HPDE6-E6E7 (cell line): ENCODE data around the gene TRIP12.
A peak's percentile ranks its signal among the peaks of the same experiment; 100 is the strongest.
"Not testable (repeated sequence)": the region's sequence is repeated elsewhere in the genome, so short reads cannot be mapped to it uniquely, and the experiment has no call there.

Source experiments
- DNase-seq: peaks from one replicate; pipeline ENCODE4 v3.0.0; 2011; ENCODE audit warnings: missing footprints; ENCODE audit errors: extremely low spot score

The TRIP12 gene

GRCh38 chr2:229921892-229922448 lies at the start of gene TRIP12:
Gene TRIP12, minus strand, starts transcription at chr2:229922009. Its CDS starts 41,930 bp downstream, at chr2:229880079.
- DNase-seq, result peak; percentile 82

DNA sequence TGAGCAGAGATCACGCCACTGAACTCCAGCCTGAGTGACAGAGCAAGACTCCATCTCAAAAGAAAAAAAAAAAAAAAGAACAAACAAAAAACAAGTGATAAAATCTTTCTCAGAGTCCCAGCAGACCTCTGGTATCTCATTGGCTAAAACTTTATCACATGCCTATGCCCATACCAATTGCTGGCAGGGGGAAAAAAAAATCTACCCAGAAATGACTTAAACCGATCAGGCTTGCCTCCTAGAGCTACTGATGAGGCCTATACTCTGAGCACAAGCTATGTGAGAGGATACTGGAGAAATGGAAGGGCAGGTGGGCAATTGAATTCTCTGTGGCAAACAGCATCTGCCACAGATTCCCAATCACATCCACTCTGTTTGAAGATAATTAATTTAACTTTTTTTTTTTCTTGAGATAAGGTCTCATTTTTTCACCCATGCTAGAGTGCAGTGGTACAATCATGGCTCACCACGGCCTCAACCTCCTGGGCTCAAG lies 49.5 kb upstream of the TRIP12 start:
- DNase-seq, result no peak

DNA sequence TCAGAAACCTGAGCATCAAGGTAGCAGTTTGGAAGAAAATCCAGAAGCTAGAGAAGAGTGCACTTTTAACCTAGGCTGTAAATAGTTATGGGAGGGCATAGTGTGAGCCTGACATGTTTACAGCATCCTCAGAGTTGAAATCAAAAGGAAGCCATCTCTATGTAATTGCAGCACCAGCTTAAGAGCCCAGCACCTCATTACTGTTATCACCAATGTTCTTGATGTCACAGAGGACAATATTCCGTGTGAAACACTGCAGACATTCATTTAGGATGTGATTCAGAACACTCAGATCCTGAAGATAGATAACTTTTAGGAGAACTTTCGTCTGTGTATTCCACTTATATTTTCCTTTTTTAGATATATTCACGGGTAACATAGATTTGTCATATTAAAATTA lies 48.6 kb upstream of the TRIP12 start:
- DNase-seq, result no peak

DNA sequence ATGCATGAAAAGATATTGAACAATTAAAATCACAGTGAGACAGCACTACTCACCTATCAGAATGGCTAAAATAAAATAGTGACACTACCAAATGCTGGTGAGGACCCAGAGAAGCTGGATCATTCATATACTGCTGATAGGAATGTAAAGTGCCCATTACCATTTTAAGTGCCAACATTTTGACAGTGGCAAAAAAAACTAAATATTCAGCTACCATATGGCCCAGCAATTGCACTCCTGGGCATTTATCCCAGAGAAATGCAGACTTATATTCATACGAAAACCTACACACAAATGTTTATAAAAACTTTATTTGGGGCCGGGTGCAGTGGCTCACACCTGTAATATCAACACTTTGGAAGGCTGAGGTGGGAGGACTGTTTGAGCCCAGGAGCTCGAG lies 48.1 kb upstream of the TRIP12 start:
- no peak for DNase-seq

GRCh38 chr2:229963596-229963995 lies 41.8 kb upstream of the TRIP12 start:
- DNase-seq, result not testable (repeated sequence)

- no peak for DNase-seq
Measured at GRCh38 chr2:229956491-229956890, 34.7 kb upstream of the TRIP12 start.

DNA sequence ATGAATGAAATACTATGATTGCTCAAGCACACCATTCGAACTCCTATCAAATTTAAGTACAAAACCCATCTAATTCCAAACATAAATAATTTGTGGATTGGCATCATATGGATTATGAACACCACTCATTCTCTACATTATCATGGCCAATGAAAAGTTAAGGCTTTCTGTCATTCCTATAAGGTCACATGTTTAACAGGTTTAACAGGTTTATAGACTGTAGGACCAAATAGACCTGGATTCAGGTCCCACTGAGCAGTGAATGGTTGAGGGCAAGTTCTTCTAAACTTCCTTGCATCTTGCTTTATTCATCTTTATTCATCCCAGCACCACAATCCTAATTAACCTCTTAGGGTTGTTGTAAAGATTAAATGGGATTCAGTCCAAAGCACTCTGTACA lies 33.9 kb upstream of the TRIP12 start:
- DNase-seq, result no peak

- DNase-seq, result no peak
Measured at GRCh38 chr2:229952256-229952835, 30.5 kb upstream of the TRIP12 start.

- no peak for DNase-seq
Measured at GRCh38 chr2:229947544-229947943, 25.7 kb upstream of the TRIP12 start.

DNA sequence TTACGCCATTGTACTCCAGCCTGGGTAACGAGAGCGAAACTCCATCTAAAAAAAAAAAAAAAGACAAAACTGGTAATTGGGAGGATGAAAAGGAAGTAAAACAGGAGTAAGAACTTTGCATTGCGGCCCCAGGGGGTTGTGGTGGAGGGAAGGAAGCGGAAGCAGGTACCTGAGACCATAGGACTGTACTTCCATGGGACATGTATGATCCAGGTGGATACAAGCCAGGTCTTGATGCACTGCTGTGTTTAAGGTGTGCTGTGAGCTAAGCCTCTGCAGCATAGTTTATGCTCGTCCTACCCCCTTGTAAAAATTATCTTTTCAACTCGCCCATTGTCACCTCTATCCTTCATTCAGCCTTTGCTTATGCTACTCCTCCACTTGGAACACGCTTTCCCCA lies 24.2 kb upstream of the TRIP12 start:
- DNase-seq, result no peak

GRCh38 chr2:229943770-229944449 lies 22.1 kb upstream of the TRIP12 start:
- no peak for DNase-seq

- DNase-seq, result no peak
Measured at GRCh38 chr2:229943171-229943570, 21.4 kb upstream of the TRIP12 start.

GRCh38 chr2:229942671-229943070 lies 20.9 kb upstream of the TRIP12 start:
- DNase-seq, result no peak

DNA sequence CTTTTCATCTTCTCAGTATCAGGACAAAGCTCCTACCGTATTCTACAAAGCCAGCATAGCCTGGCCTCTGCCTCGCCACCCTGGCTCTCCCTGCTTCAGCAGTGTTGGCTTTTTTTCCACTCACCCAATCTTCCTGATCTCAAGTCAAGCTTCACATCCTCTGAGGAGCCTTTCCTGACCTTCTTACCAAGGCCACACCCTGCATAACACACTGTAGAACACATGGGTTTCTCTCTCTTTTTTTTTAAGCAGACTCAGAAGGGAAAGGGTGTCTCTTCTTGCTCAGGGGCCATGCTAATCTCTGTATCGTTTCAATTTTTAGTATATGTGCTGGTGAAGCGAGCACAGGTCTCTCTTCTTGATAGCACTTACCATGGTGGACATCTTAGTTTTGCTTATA lies 15.7 kb upstream of the TRIP12 start:
- no peak for DNase-seq

- DNase-seq, result no peak
Measured at GRCh38 chr2:229931241-229931640, 9.4 kb upstream of the TRIP12 start.

DNA sequence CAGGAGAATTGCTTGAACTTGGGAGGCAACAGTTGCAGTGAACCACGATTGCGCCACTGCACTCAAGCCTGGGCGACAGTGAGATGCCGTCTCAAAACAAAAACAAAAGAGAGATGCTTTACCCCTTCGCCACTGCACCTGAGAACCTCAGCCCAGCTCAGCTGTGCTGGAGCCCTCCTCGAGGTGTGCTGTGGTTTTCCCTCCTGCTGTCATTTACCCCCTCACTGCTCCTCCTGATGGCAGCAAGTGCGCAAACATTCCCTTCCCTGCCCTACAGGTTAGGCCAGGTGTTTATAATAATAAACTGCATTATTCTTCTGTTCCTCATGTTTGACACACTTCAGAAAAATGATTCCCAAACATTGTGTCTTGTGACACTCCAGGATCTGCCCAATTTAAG lies 8.8 kb upstream of the TRIP12 start:
- DNase-seq, result no peak

DNA sequence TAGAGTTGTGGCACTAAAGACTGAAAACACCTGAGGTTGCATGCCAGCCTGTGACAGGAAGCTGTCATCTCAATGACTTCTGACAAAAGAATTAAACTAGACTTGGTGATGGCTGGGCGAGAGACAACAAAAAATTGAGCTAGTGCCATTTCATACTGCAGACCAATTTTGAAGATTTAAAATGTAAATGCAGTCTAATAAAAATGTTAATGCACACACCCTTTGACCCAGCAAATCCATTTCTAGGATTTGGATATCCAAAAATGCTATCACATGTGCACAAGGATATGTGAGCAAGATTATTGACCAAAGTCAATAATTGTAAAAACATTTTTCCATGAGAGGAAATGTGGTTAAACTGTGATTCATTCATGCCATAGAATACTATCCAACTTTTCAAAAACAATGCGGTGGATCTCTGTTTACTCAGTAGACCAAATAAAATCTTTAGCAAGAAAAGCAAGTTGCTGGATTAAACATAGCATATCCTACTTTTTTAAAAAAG lies 6.1 kb upstream of the TRIP12 start:
- no peak for DNase-seq

- DNase-seq, result no peak
Measured at GRCh38 chr2:229925201-229925600, 3.4 kb upstream of the TRIP12 start.

DNA sequence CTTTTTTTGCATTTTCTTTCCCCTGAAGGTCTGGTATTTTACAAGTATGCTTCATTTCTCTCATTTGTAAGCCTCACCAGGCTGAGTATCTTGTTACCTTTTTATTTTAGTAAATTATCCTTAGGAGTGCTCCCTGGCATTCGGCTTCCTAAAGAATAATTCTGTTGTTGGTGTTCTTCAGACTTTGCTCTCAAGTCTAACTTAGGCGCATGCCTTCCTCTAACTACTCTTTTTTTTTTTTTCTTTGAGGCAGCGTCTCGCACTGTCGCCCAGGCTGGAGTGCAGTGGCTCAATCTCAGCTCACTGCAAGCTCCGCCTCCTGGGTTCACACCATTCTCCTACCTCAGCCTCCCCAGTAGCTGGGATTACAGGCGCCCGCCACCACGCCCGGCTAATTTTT lies 2.7 kb upstream of the TRIP12 start:
- not testable (repeated sequence) for DNase-seq

- peak; percentile 63 for DNase-seq
Measured at GRCh38 chr2:229922449-229923386, 909 bp upstream of the TRIP12 start, which contains the start of gene FBXO36. Gene FBXO36, plus strand, starts transcription at chr2:229922503. Its CDS starts 11 bp downstream, at chr2:229922514.

- peak; percentile 51 for DNase-seq
Measured at GRCh38 chr2:229921101-229921891, 513 bp downstream of the TRIP12 start.
